GM13977 (cell line): ENCODE measurements around the gene LRRC8E.
"Not testable (repeated sequence)": the region's sequence is repeated elsewhere in the genome, so short reads cannot be mapped to it uniquely, and the experiment has no call there.

ENCODE experiments used
- DNase-seq: peaks from one replicate; pipeline ENCODE4 v3.0.0; 2012; ENCODE audit warnings: low spot score
- CTCF ChIP-seq: IDR thresholded peaks from 2 replicates; pipeline ENCODE4 v1.5.1; 2012; ENCODE audit warnings: mild to moderate bottlenecking, control low read depth; ENCODE audit not compliant: insufficient read depth; ENCODE audit errors: extremely low read depth, missing control alignments
- in situ Hi-C: fragments of 300-500 bp; cut with MboI; formaldehyde crosslinking; loops from one replicate; pipeline ENCODE4 v1.12.0; 2022; ENCODE audit warnings: low sequenced_read_pairs, low pct_unique_long_range_greater_than_20kb, mixed read lengths, inconsistent platforms; ENCODE audit not compliant: unreplicated experiment

Gene LRRC8E

GRCh38 chr19:7927605-7928333 lies 39.5 kb downstream of the LRRC8E start:
- no peak for DNase-seq
- in situ Hi-C loops, result no loop called here
- TF ChIP-seq CTCF, result no peak

GRCh38 chr19:7928334-7928706 lies 40.0 kb downstream of the LRRC8E start:
- in situ Hi-C loops, result no loop called here
- TF ChIP-seq CTCF, result no peak
- no peak for DNase-seq

- peak; percentile 59 for TF ChIP-seq CTCF
- in situ Hi-C loops, result no loop called here
- peak; percentile 78 for DNase-seq
Observed at GRCh38 chr19:7928741-7929701, 40.7 kb downstream of the LRRC8E start.

GRCh38 chr19:7930030-7930429 lies 41.7 kb downstream of the LRRC8E start:
- DNase-seq, in situ Hi-C loops: not testable (repeated sequence)

- in situ Hi-C loops, result no loop called here
- DNase-seq, result no peak
- TF ChIP-seq CTCF, result no peak
Observed at GRCh38 chr19:7930765-7931164, 42.5 kb downstream of the LRRC8E start.

- no peak for DNase-seq
- in situ Hi-C loops, result no loop called here
- no peak for TF ChIP-seq CTCF
Observed at GRCh38 chr19:7931221-7932061, 43.1 kb downstream of the LRRC8E start.
